G401.6 (cell line): ENCODE results near the gene ACTL6A.
A peak's percentile ranks its signal among the peaks of the same experiment; 100 is the strongest.
"Not testable (repeated sequence)": the region's sequence is repeated elsewhere in the genome, so short reads cannot be mapped to it uniquely, and the experiment has no call there.

Experiments used
- FAIRE-seq: peaks from 2 replicates; lab custom pipeline; 2012; peaks lifted over from hg19 to GRCh38; lab: Jason Lieb, UNC

ACTL6A gene

DNA sequence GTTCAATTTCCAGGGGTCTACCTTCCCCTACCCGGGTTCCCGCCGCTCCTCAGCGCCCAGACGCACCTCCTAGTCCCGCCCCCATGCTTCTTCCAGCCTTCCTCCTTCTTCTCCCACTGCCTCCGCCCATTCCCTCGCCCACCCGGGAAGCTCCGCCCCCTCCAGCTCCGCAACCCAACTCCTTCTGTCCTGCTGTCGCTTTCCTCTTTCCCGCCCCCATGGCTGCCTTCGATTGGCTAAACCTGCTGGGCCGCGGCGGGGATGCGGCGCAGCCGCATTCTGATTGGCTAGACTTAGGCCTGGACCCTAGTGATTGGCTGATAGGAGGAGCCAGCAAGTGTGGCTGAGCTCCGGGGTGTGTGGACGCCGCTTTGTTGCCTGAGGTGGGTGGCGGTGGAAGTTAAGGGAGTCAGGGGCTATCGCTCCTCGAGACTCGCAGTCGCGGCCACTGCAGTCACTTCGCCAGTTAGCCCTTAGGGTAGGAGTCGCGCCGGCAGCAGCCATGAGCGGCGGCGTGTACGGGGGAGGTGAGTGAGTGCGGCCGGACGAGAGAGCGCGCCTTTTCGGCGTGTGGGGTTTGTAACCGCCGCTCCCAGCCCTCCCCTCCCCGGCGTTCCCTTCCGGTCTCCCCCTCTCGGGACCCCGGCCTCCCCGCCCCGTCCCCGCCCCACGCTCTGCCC is at the start of gene ACTL6A:
Gene ACTL6A (plus strand): TSS at position 336 of the 680 bp plus-strand sequence. CDS start 167 bp downstream, at position 503.
- FAIRE-seq: peak; percentile 99

DNA sequence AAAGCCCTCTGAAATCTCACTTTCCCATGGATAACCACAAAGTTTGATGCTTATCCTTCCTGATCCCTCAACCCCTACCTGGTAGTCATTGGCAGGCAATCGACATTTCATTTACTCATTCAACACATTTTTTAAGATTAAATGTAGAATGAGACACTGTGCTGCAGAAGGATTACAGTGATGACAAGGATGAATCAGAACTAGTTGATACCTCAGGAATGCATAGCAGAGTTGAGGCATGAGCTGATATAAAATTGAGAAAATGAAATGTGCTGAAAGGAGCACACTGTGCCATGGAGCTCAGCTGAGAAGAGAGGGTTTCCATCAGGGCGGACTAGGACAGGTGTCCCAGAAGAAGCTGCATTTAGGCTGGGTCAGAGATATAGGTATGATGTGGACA is 48.9 kb upstream of the ACTL6A start:
- FAIRE-seq: no peak

DNA sequence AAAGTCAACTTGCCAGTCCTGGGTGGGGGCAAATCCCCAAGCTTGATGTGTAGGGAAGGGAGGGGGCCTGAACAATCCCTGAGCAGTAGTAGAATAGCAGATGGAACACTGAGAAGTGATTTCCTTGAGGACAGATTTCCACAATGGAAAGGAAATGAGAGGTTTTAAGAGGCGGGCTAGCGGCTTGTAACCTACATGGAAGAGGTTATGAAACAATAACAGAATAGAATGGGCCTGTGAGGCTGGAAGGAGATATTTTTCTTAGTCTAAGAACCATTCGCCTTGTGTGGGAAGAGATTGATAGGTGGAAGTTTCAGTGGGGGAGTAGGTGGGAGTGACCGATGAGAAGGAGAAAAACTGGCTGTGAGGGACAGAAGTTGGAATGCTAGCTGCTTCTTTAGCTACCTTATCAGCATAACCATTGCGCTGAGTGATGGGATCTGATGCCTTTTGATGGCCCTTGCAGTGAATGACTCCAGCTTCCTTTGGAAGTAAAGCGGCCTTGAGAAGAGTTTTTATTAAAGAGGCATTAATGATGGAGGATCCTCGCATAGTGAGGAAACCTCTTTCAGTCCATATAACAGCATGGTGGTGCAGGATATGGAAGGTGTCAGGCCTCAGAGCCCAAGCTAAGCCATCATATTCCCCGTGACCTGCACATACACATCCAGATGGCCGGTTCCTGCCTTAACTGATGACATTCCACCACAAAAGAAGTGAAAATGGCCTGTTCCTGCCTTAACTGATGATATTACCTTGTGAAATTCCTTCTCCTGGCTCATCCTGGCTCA is 46.1 kb upstream of the ACTL6A start:
- FAIRE-seq: not testable (repeated sequence)

DNA sequence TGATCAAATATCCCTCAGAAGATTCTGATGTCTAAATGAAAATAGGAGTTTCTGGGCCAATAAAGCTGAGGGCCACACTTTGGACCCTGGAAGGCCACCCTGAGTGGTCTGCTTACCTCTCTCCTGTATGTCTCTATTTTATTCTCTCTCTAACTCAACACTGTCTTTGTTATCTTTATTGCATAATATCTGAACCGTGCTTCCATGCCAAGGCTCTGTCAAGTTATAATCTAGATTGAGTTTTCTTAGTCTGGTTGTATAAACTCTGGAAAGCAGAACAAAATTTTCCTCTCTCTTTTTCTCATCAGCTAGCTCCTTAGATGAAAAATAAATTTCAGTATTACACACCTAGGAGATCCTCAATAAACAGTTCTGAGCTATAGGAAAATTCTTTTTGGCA is 36.2 kb upstream of the ACTL6A start:
- FAIRE-seq: no peak

DNA sequence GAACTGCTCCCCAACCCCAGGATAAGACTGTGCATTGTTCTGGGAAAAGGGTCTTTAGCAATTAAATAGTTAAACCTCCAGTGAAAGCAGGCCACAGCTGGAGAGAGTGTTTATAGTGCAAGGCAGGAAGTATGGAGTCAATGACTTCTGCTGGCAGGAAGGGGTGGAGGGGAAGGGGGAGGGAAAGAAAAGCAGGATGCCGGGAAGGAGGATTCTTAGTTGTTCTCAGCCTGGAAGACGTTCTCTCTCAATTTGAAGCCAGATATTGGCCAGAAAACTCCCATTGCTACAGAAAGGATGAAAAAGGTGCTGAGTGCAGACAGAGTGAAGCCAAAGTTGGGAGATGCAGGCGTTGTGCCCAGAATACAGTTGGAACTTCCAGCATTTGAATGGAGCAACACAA is 35.7 kb upstream of the ACTL6A start:
- FAIRE-seq: no peak

DNA sequence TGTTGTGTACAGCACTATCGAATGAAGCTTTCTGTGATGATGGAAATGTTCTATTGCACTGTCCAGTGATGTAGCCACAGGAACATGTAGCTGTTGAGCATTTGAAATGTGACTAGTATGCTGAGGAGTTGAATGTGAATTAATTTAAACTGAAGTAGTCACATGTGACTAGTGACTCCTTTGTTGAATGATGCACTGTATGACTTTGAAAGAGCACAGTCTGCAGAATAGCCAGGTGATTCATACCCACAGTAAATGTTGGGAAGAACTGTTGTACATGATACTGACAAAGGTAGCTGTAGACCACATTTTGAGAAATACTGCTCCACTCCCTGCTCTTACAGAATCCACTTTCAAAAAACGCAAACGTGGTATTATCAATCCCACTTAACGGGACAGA is 34.0 kb upstream of the ACTL6A start:
- no peak for FAIRE-seq

DNA sequence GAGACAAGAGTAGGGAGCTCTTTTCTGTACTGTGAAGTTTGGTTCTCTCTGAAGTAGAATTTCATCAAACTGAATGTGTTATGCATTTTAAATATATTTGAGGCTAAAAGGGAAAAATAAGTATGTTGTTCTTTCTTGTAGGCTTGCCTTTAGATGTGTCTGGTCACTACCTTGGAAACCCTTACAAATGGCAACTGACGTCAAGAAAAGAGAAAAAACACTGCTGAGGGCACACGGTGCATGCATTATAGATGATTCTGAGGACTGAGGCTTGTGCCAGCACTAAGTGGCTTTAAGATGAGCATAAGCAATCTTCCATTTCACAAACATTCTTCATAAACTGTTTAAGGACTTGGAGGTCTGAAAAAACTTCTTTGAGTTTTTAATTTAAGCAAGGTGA is 31.1 kb upstream of the ACTL6A start:
- FAIRE-seq: no peak

DNA sequence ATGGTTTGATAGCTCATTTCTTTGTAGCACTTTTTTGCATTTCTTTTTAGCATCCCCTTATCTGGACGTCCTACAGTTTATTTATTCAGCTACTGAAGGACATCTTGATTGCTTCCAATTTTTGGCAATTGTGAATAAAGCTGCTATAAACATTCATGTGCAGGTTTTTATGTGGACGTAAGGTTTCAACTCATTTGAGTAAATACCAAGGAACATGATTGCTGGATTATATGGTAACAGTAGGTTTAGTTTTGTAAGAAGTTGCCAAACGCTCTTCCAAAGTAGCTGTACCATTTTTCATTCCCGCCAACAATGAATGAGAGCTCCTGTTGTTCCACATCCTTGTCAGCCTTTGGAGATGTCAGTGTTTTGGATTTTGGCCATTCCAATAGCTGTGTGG is 29.5 kb upstream of the ACTL6A start:
- no peak for FAIRE-seq

DNA sequence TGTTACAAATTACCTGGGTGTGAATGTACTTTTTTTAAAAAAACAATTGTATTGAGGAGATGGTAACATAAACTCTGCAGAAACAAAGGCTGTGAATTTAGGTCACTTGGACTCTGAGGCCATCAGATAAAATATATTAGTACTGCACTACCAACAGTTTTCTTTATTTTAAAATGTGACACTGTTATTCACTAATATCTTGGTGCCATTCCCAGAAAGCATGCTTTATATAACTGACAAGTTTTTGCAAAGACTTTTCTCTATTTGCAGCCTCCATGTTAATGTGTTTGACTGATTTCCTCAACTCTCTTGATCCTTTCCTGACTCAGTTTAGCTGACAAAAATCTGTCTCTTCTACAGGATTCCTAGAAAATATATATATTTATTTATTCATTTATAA is 26.5 kb upstream of the ACTL6A start:
- no peak for FAIRE-seq

DNA sequence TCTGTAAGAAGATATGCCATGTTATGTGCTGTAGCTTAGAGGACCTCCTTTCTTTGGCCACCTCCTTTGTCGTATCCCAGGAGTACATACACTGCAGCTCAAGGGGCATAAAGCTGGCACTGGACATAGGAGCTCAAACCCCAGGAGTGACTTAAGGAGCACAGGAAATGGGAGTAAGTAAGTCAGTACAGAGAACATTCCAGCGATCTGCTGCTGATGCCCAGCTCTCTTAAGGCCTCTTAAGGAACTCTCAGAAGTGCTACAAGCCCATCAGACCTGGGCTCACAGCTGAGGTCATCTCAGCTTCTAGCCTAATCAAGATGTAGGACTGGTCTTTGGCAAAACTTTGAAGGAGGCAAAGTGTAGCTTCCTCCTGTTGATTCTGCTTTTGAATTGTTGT is 21.6 kb upstream of the ACTL6A start:
- no peak for FAIRE-seq

DNA sequence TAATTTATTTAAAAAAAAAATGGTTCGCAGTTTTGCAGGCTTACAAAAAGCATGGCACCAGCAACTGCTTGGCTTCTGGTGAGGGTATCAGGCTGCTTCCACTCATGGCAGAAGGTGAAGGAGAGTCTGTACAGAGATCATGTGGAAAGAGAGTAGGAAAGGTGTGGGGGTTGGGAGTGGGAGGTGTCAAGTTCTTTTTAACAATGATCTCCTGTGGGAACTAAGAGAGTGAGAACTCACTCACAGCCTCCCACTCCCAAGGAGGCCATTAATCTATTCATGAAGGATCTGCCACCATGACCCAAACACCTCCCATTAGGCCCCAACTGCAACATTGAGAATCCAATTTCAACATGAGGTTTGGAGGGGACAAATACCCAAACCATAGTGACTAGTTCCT is 21.1 kb upstream of the ACTL6A start:
- FAIRE-seq: no peak

DNA sequence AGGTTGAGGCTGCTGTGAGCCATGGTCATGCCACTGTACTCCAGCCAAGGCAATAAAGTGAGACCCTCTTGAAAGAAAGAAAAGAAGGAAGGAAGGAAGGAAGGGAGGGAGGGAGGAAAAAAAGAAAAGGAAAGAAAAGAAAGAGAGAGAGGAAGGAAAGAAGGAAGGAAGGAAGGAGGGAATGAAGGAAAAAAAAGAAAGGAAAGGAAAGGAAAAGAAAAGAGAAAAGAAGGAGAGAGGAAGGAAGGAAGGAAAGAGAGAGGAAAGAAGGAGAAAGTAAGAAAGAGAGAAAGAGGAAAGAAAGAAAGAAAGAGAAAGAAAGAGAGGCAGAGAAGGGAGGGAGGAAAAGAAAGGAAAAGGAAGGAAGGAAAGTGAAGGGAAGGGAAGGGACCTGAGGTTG is 20.4 kb upstream of the ACTL6A start:
- FAIRE-seq: no peak

DNA sequence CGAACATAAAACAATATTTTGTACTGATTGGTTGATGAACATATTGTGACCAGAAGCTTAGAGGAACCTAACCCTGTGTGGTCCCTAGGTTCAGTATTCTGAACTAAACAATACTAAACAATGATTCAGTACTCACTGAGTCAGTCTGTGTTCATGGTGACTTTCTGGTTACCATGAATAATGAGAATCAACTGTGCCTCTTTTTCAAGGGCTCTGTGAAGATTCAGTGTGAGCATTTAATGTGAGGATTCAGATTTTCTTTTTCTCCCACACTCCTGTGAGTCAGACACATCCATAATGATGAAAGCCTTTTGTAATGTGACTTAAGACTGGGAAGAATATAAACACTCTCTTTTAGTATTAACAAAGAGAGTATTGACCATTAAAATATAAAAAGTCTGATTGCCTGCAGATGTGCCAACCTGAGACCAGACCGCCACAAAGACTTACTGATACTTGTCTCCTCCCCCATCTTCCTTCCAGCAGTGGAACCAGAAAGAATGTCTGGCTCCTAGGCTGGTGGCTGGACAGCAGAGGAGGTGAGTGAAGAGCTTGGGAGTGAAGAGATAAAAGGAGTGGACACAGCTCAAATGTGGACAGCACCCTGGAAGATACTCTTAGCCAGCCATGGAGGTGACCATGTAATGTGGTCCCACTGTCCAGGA is 17.6 kb upstream of the ACTL6A start:
- FAIRE-seq: no peak

DNA sequence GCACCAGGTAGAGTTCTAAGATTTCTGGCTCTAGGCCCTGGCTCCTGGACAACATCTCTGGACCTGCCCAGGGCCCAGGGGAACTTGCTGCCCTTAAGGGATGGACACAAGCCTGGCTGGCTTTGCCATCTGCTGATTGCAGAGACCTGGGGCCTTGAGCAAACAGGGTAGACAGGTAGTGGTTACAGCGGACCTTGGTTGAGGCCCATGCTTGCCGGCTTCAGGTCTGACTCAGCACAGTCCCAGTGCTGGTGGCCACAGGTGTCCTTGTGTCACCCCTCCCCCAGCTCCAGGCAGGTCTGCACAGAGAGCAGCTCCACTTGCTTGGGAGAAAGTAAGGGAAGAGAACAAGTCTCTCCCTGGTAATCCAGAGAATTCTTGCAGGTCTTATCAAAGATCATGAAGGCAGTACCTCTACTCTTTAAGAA is 15.9 kb upstream of the ACTL6A start:
- no peak for FAIRE-seq

DNA sequence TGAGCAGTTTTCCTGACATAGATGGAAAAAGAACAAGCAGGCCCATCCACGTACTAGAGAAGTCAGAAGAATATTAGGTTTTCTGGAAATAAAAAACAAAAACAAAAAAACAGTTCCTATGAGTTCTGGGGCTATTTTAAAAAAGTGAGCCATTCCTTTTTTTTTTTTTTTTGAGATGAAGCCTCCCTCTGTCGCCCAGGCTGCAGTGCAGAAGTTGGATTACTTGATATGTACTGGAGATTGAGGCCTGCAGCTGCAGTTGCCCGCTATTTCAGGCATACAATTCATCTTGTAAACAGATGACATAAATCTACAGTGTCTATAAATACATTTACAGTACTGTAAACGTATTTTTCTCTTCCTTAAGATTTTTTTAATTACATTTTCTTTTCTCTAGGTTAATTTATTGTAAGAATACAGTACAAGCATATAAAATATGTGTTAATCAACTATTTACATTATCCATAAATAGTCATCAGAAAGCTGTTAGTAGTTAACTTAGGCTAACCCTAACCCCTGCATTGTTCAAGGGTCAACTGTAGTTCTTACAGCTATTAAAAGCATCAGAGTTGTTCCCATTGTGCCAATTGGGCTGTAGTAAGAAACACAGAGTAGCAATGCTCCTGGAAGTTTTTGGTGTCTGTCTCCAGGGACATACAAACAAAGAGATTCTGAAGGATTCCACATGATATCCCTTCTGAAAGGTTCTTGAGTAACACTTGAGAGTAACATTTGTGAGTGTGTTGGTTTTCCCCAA is 11.2 kb upstream of the ACTL6A start:
- no peak for FAIRE-seq

DNA sequence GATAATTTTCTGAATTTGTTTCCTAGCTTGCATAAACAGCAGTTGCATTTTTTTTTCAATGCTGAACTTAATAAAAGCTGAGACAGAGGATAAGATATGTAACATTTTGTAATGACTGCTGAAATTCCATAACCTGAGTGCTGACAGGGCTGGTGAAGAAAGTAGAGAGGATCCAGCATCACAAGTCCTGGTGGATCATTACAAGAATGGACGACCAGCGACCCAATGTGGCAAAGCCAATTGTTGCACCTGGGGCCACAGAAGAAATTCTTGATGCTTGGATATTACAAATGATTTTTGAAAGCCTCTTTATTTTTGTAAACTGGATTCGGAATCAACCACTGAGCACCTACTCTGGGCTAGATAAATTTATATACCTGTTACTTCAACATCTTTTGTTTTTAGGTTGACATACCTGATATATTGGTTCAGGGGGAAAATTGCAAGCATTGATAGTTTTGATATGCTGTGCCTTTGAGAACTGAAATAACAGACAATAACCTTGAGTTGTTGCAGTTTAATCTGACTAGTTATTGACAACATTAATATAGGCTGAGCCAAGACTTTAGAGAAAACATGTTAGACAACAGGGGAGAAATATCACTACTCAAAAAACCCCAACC is 3.9 kb upstream of the ACTL6A start:
- peak; percentile 90 for FAIRE-seq

DNA sequence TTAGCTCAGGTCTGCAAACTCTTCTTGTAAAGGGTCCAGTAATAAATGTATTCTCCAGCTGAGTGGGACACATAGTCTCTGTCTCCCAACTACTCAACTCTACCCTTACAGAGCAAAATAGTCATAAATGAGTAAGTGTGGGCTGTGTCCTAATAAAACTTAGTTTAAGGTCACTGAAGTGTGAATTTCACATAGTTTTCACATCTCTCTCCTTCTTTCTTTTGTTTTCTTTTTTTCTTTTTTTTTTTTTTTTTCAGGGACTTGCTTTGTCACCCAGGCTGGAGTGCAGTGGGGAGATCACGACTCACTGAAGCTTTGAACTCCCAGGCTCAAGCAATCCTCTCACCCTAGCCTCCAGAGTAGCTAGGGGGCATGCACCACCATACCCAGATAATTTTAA is 1.9 kb upstream of the ACTL6A start:
- no peak for FAIRE-seq

DNA sequence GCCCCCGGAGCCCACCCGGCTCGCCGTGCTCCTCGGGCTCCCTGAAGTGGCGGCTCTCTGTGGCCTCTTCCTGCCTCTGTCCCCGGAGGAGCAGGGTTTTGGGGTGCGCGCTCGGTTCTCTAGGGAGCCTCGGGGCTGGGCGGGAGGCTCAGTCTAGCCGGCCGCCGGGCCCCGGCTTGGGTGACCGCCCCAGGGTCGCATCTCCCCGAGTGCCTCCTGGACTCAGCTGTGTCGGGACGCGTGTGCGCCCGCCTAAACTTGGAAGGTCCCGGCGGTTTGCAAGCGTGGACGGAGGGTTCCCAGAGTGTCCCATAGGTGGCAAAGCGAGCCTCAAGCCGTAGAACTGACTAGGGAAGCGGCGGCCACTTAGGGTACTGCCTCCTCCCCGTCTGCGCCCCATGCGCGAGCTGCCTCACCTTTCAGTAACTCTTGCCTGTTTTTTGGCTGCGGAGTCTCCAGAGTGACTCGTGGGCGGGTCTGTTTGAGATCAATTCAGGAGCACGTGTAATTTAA is 601 bp downstream of the ACTL6A start:
- FAIRE-seq: no peak

DNA sequence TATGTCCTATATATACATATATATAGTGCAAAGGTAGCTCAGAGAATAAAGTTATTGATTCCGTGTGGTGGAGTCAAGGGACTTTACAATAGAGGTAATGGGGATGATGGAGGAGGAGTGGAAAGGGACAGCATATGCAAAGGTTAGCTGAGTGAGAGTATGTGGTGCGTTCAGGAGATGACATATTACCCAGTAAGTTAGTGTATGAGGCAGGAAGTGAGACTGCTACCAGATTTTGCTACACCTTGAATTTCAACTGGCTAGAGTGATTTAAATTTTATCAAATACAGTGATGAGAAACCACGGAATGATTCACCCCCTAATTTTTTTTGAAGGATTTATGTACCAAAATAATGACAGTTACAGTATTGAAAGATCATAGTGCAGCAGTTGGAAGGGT is 2.8 kb downstream of the ACTL6A start:
- FAIRE-seq: no peak

DNA sequence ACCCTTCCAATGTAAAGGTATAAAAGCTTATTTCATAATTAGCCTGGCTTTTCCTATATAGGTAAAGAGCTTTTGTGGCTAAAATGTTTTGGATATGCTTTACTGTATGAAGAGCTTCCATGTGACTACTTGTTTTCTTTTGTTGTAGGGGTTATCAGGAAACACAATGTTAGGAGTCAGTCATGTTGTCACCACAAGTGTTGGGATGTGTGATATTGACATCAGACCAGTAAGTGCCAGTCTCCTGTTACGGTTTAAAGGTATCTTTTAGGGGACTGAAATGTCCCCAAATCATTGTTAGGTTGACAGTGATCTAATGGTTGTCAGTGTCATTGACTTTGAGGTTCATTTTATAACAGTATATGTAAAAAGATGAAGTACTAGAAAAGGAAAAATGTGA is 18.3 kb downstream of the ACTL6A start:
- no peak for FAIRE-seq

DNA sequence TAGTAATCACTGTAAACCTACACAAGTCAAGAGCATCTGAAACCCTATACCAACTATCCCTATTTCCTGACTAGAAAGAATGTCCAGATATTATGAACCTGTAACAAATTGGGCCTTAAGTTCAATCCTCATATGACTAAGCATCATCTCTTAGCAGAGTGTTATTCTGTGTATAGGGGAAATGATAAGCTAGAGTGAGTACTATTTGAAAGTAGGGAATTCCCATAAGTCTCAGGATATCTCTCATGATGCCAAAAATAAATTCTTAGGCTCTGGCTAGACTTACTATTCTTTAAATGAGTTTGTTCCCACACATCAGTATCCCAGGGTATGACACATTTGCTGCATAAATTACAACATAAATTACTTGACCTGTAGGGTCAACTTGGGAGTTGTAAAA is 26.4 kb downstream of the ACTL6A start:
- FAIRE-seq: no peak

DNA sequence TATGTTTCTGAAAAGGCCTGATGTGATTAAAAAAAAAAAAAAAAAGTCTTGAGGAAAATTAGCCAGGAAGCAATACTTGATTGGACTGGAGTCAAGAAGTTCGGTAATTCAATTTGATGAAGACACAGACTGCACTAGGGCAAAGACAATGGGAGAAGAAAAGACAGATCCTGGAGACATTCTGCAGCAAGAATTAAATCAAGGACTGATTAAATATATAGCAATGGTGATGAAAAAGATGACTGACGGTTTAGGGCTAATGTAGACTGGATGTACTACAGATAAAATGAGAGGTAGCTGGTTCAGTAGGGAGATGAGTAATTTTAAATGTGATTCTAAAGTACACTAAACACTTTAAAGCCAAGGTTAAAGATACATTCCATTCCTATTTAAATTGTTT is 27.9 kb downstream of the ACTL6A start:
- no peak for FAIRE-seq
